Activated CD4-positive, alpha-beta T cell treated with anti-CD3 and anti-CD28 coated beads for 48 hours (primary cell): ENCODE results near the gene PSMA8.
"Not testable (repeated sequence)": the region's sequence is repeated elsewhere in the genome, so short reads cannot be mapped to it uniquely, and the experiment has no call there.

ENCODE experiments used
- DNase-seq: peaks from one replicate; pipeline ENCODE4 v3.0.0-alpha.2; 2020

Gene PSMA8

GRCh38 chr18:26133652-26134051, at the start of gene PSMA8:
Gene PSMA8, plus strand, starts transcription at chr18:26133869. Its CDS starts 97 bp downstream, at chr18:26133966.
- peak; percentile 54 for DNase-seq

DNA sequence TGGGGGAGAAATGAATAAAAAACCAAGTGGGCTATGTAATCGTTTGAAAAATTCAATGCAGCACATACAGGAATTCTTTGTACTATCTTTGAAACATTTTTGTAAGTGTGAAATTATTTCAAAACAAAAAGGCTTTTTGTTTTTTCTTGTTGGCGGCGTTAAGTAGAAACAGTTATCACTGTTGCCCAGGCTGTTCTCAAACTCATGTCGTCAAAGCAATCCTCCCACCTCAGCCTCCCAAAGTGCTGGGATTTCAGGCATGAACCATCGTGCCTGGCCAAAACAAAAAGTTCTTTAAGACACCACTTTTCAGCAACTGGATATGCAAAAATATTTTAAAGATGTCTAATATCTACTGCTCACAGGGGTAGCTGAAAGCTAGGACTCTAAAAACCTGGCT, 48.6 kb upstream of the PSMA8 start:
- DNase-seq = no peak

GRCh38 chr18:26086959-26087358, 46.7 kb upstream of the PSMA8 start:
- DNase-seq = no peak

- no peak for DNase-seq
These were observed 45.2 kb upstream of the PSMA8 start for GRCh38 chr18:26088487-26088886.

GRCh38 chr18:26089293-26090129, 44.2 kb upstream of the PSMA8 start:
- no peak for DNase-seq

DNA sequence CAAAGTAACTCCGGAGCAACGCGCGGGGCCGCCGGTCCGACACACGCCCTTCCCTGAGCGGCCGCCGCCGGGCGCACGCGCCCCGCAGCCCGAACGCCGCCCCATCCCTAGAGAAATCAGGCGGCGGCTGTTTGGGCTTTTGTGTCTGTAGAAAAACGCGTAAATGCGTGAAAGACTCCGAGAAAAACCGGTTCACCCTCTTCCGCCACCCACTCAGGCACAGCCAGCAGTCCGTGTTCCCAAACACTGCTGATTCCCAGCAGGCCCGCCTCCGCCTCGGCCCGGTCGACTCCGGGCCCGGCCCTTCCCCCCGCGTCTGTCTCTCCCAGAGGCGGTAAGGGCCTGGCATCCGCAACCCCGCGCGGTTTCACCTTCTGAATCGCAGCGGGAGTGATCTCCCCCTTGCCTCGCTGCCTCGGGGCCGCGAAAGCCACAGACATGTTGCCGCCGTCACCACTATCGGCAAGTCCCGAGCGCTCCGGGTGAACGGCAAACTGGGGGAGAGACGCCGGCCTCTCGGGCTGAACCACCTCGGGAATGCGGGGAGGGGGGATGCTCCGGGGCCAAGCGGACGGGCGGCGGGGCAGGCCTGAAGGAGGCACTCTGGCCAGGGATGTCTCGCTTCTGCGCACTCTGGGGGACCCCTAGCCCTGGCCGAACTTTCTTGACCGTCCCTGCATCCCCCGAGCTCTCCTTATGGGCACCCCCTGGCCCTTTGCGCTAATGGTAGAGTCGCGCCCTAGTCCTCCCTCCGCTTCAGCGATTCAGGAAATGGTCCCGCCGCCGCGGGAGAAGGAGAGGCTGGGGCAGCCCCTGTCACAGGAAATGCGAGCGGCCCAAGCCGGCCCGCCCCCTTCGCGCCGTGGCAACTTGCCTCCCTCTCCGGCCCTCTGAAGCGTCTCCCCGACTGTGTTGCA, 43.3 kb upstream of the PSMA8 start, which contains the start of gene SS18:
TSS of gene SS18 (minus strand) at position 484 of the 917 bp plus-strand sequence. CDS start at position 440, 44 bp downstream.
- DNase-seq = peak; percentile 93

- no peak for DNase-seq
These were observed 42.5 kb upstream of the PSMA8 start for GRCh38 chr18:26091047-26091630.

DNA sequence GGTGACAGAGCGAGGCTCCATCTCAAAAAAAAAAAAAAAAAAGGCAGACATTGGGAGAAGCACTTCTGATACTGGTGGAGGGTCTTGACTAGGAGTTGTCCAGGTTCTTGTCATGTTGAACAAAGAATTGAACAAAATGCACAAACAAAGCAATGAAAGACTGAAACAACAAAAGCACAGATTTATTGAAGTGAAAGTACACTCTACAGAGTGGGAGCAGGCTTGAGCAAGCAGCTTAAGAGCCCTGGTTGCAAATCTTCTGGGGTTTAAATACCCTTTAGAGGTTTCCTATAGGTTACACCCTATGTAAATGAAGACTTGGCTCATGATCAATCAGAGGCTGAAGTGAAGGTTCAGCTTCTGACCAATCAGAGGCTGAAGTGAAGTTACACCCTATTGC, 36.8 kb upstream of the PSMA8 start:
- DNase-seq = no peak

DNA sequence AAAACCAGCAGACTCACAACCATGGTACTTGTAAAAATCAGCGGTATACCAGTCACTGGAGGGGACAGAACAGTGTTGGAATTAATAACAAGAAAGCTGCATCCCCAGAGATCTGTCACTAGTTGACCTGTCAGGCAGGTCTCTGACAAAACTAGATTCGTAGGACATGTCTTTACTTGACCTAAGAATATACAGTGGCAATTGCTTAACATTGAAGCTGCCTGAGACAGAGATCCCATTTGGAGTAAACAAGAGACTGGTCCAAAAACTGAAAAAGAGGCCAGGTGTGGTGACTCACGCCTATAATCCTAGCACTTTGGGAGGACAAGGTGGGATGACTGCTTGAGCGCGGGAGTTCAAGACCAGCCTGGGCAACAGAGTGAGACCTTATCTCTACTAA, 36.1 kb upstream of the PSMA8 start:
- DNase-seq = no peak

GRCh38 chr18:26103579-26103978, 30.1 kb upstream of the PSMA8 start:
- peak; percentile 69 for DNase-seq

GRCh38 chr18:26104035-26104434, 29.6 kb upstream of the PSMA8 start:
- DNase-seq = no peak

DNA sequence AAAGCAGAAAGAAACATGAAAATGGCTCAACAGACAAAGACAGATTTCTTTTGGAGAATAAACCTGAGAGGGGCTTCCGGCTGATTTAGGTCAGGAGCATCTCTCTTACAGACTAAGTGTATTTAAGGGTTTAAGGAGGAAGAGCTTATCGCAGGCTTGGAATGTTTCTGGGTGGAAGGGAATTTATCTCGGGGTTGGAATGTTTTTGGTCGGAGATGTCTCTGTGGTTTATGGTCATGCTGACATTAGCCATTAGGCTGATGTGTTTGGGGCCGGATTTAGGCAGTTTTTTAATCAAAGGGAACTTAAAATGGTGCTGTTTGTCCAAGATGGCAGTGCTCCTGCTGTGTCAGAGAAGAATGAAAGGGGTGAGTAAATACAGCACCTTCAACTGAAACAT, 14.4 kb upstream of the PSMA8 start:
- DNase-seq = no peak

- DNase-seq = no peak
These were observed 12.2 kb upstream of the PSMA8 start for GRCh38 chr18:26121476-26121875.

GRCh38 chr18:26121994-26122393, 11.7 kb upstream of the PSMA8 start:
- DNase-seq = not testable (repeated sequence)

- DNase-seq = no peak
These were observed 5.9 kb upstream of the PSMA8 start for GRCh38 chr18:26127786-26128185.

GRCh38 chr18:26128192-26128591, 5.5 kb upstream of the PSMA8 start:
- not testable (repeated sequence) for DNase-seq

DNA sequence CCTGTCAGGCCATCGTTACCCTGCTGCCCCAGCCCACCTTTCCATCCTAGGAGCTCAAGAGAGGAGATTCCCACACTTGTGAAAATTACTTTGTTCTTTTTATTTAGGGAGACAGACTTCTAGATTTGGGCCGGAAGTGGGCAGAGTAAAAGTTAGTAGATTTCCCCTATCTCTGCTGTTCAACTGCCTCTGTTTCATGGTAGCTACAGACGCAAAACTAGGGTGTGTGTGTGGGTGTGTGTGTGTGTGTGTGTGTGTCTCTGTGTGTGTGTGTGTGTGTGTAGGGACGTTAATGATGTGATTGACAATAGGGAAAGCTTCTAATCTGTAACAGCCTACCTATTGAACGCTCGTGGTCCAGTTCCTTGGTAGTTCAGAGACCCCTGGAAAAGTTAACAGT, 438 bp downstream of the PSMA8 start:
- DNase-seq = no peak

GRCh38 chr18:26135548-26135947, 1.9 kb downstream of the PSMA8 start:
- DNase-seq = no peak

- no peak for DNase-seq
These were observed 23.7 kb downstream of the PSMA8 start for GRCh38 chr18:26157326-26157725.

DNA sequence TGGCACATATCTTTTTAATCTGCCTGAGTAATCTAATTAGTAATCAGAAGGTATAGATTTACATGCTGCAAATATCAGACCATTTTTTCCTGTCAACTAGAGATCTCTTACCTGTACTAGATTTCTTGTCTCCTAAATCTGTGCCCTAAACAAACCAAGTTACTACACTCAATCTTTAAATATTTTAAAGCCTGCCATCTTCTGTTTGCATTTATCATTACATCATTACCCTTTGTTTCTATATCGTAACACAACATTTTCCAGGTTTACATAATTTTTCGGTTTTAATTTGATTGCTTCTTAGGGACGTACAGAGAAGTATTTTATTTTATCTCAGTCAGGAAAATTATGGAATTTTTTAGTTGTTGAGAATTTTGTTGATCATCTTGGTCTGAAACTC, 25.7 kb downstream of the PSMA8 start:
- DNase-seq = no peak

DNA sequence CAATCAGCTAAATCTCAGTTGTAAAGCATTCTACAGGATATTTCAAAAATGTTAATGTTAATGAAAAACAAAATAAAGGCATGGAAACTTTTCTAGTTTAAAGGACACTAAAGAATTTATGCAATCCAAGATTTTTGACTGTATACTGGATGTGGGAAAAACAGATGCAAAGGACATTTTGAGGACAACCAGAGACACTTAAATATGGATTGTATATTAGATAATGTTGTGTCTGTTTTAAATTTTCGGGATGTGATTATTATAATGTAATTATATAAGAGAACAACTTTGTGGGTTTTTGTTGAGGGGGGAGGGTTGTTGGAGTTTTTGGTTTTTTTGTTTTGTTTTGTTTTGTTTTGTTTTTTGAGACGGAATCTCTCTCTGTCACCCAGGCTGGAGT, 30.9 kb downstream of the PSMA8 start:
- DNase-seq = no peak

DNA sequence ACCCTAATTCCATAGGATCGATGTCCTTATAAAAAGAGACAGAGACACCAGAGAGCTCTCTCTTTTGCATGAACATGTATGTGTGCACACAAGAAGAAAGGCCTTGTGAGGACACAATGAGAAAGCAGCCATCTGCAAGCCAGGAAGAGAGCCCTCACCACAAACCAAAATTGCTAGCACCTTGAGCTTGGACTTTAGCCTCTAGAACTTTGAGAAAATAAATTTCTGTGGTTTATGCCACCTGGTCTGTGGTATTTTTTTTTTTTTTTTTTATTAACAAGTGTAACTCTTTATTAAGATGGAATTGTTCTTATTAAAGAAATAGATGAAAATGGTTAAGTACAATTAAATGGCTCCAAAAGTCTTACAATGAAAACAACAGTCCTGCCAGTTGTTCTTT, 33.9 kb downstream of the PSMA8 start:
- DNase-seq = not testable (repeated sequence)

GRCh38 chr18:26175481-26175880, 41.8 kb downstream of the PSMA8 start:
- no peak for DNase-seq
